ENCODE data around the gene TP53I11.

- no peak for TF ChIP-seq EZH2phosphoT487 (IDR thresholded peaks at IDR 0.05; ENCODE audit: insufficient read depth, low read depth)
- no peak for TF ChIP-seq EZH2 (IDR thresholded peaks at IDR 0.05; ENCODE audit: insufficient read depth, poor library complexity, severe bottlenecking)
Observed at GRCh38 chr11:44994753-44995152, 44.1 kb upstream of the TP53I11 start.
